T follicular helper cell (primary cell): ENCODE data around the gene GPBAR1.
"Not testable (repeated sequence)": the region's sequence is repeated elsewhere in the genome, so short reads cannot be mapped to it uniquely, and the experiment has no call there.

Experiments used
- DNase-seq: peaks from one replicate; pipeline ENCODE4 v3.0.0-alpha.2; 2020; ENCODE audit warnings: low read depth

The GPBAR1 gene

GRCh38 chr2:218269900-218270720 lies 9.3 kb downstream of the GPBAR1 start, which contains the start of the genes AAMP and PNKD:
TSS of gene AAMP (minus strand) at chr2:218270137. CDS start at chr2:218270086, 51 bp downstream.
TSS of gene PNKD (plus strand) at chr2:218270519. CDS start at chr2:218270536, 17 bp downstream.
- peak; percentile 100 for DNase-seq

- DNase-seq: no peak
Measured at GRCh38 chr2:218270721-218271486, 10.1 kb downstream of the GPBAR1 start.

DNA sequence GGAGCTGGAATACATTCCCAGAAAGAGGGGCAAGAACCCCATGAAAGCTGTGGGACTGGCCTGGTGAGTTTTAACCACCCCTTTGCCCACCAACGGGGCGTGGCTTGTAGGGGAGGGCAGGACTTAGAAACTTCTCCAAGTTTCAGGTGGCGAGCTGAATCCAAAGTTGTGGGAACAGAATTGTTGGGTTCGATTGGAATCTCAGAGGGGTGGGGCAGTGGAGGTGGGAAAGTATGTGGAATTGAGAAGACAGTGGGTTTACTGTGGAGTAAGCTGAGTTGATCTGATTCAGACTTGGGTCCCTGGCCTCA lies 10.6 kb downstream of the GPBAR1 start:
- DNase-seq: no peak

GRCh38 chr2:218271865-218272530 lies 11.2 kb downstream of the GPBAR1 start:
- no peak for DNase-seq

- peak; percentile 73 for DNase-seq
Measured at GRCh38 chr2:218272531-218273212, 11.9 kb downstream of the GPBAR1 start.

- not testable (repeated sequence) for DNase-seq
Measured at GRCh38 chr2:218273214-218273907, 12.5 kb downstream of the GPBAR1 start.

GRCh38 chr2:218273908-218274249 lies 13.1 kb downstream of the GPBAR1 start:
- no peak for DNase-seq

- no peak for DNase-seq
Measured at GRCh38 chr2:218274586-218274985, 13.8 kb downstream of the GPBAR1 start.

- DNase-seq: no peak
Measured at GRCh38 chr2:218275371-218276072, 14.7 kb downstream of the GPBAR1 start.

- no peak for DNase-seq
Measured at GRCh38 chr2:218276986-218277755, 16.4 kb downstream of the GPBAR1 start.

- DNase-seq: no peak
Measured at GRCh38 chr2:218277921-218278320, 17.1 kb downstream of the GPBAR1 start.

DNA sequence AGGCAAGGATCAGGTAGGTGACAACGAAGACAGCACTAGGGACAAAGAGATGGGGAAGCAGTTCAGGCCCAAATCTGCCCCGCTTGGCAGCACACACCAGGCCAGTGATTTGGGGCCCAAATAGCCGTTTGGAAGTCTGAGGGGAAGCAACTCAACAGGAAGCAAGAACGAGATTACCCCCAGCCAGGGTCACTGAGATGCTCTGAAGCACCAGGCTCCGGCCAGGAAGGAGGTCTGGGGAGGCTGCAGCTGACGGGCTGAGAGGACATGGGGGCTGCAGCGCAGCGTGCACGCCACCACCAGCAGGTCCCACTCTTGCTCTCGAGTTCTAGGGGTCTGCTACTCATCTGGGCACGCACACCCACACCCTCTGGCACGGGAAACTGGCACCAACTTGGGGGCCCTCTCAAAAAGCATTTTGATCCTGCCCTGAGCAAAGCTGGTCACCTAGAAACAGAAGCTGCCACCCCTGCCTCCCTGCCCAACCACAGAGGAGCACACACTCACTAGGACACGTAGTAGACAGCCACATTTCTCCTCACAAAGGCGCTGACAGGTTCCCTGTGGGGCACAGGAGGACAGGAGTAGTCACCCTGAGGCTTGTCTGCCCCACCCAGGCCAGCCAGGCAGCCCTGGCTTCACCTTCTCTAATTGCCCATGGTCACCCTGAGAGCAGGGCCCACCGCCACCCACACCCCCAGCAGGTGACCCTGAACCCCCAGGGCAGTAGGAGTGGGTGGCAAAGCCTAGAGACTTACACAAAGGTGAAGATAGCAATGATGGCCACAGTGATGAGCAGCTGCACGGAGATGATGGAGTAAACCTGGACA lies 17.9 kb downstream of the GPBAR1 start:
- no peak for DNase-seq

DNA sequence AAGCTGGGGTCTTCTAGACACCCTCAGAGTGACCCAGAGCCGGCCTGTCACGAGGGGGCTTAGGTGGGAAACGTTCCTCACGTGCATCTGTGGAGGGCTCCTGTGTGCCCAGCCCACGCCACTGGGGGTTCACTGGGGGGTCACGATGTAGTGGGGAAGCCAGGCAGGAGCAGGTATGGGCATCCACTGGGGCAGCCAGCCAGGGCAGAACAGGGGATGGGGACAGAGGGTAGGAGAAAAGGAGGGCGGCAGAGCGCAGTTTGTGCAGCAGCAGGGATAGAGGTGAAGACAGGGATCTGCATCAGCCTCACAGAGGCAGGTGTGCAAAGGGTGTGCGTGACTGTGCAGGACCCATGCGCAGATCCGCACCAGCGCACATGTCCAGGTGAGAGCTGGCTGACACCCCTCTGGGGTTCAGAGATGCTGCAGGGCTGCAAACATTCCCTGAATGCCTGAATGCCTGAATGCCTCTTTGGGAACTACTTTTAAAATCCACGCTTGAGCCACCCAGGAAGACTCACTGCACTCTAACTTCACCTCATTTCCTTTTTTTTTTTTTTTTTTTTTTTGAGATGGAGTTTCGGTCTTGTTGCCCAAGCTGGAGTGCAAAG lies 19.6 kb downstream of the GPBAR1 start:
- DNase-seq: no peak

GRCh38 chr2:218281449-218281848 lies 20.6 kb downstream of the GPBAR1 start:
- no peak for DNase-seq

GRCh38 chr2:218282173-218282991 lies 21.6 kb downstream of the GPBAR1 start:
- no peak for DNase-seq

GRCh38 chr2:218284106-218284811 lies 23.4 kb downstream of the GPBAR1 start:
- DNase-seq: no peak

DNA sequence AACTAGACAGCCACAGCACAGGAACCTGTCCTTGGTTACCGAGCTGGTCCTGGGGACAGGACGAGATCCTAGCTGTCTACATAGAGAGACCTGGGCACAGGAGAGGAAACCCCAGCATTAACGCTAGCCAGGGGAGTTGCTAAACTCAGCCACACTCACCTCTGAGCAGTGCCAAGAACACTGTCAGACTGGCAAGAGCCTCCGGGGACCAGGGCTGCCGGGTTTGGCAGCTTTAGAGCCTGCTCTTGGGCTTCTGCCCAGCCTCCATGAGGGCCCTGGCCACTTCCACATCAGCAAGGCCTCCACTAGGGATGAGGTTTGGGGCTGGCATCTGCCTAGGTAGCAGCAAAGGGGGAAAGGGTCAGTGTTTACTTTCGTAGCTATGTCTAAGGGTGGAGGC lies 24.8 kb downstream of the GPBAR1 start:
- no peak for DNase-seq
